CD1c-positive myeloid dendritic cell (primary cell): ENCODE measurements around the gene OBP2B.

Experiments used
- DNase-seq: peaks from one replicate; pipeline ENCODE4 v3.0.0-alpha.2; 2016; ENCODE audit errors: extremely low spot score

The OBP2B gene

DNA sequence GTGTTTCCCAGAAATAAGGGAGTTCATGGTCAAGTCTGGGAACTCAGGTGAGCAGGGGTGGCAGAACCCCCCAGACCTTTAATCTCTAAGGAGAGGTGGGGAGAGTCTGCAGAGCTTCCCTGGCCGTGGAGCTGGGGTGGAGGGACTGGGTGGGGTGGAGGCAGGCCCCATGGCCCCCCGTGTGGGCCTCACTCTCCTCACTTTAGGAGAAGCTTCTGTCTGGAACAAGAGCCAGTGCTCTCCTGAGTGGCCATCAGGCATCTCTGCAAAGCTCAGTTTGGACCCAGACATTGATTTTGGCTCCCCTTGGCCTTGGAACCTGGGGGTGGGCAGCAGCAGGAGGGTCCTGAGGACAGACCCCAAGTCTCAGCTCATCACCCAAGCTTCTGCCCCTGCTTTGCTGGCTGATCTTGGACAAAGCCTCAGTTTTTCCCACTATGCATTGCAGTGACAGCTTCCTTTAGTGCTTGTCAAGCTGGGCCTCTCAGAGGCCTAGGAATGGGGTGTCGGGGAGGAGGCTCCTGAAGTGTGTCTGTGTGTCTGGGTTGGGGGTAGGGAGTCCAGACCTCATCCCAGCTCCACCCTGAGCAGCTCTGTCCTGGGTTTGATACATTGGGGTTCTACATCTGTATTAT lies 41.8 kb downstream of the OBP2B start:
- DNase-seq, result no peak

DNA sequence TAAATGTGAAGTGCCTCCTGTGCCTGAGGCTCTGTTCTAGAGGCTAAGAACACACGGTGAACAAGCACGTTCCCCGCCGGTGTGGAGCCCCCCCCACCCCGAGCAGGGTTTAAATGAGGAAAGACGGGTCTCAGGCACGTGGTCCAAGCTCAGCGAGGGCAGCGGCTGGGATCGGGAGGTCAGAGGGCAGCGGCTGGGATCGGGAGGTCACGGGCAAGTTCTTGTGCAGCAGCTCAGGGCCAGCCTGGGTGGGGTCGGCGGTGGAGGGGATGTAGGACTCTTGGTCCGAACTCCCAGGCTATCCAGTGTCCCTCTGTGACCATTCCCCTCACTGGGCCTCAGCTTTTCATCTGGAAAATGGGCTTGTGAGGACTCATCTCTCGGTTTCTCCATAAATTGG lies 42.7 kb downstream of the OBP2B start:
- no peak for DNase-seq

DNA sequence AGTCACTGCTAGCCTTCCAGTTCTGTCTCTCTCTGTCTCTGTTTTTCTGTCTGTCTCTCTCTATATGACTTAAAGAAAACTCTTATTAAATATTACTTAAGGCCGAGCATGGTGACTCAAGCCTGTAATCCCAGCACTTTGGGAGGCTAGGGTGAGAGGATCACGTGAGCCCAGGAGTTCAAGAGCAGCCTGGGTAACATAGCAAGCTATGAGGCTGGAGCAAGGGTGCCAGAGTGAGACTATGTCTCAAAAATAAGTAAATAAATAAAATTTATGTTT lies 43.7 kb downstream of the OBP2B start:
- DNase-seq, result no peak

DNA sequence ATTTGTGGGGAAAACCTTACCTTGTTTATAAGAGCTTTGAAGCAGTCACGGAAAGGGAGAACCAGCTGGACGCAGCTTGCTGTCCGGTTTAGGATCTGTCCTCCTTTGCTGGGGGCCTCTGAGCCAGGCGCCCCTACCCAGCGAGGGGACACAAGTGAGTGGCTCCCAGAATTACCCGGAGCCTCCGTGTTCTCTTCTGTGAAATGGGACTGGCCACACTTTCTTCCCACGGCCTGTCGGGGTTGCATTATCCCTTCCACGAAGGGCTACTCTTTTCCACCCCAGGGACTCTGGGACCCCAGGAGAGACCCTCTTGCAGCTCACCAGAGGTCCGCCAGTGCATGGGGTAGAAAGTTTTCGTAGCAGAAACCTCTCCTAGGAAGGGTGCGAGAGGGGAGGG lies 44.9 kb downstream of the OBP2B start:
- DNase-seq, result no peak

DNA sequence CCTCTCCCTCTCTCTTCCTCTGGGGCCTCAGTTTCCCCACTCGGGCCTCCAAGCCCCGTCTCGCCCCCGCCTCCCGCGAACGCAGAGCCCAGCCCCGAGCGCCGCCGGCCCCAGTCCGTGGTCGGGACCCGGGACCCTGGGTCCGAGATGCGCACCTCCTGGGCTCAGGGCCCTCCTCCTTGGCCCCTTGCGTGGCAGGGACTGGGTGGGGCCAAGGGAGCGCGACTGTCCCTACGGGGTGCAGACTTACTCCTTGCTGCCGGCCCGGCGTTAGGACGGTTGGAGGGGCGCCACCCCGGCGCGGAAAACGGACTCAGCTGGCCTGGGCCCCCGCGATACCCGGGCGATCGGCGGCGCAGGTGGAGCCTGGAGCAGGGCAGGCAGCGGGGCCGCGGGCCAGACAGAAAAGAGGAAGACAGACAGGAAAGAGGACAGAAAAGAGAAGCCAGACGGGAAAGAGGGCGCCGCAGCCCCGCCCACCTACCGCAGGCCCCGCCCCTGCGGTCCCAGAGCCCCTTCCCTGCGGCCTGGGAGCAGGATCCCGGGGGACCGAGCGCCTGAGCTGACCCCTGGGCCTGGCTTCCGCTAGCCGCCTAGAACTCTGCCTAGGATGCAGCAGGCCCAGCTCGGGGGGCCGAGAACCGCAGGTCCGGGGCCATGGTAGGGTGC lies 45.4 kb downstream of the OBP2B start, which contains the start of gene GBGT1:
Gene GBGT1, minus strand, starts transcription at position 411 of the 669 bp plus-strand sequence. CDS start 1,502 bp downstream, outside the sequence.
- peak; percentile 69 for DNase-seq

DNA sequence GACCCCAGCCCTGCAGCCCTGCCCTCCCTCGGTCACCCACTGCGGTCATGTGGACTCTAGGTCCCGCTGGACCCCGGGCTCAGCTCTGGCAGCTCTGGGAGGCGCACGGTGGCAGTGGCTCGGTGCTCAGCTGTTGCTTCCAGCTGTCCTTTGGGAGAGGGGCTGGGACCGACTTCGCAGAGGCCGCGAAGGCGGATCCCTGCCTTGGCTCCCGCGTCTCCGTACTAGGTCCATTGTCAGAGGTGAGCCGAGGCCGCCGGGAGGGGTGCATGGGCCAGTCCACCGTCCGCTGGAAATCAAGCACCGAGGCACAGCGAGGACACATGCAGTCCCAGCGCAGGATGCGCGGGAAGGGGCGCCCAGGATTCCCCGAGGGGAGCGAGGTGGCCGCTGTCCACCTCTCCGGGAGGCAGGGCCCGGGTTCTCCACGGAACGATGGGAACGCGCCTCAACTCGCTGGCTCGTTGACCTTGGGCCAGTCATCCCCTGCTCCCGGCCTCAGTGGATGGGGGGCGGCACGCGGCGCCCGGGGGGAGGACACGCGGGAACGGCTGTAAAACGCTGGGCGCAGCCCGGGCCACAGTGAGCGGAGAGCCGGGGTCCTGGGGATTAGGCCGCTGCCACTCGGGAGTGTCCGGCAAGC lies 46.1 kb downstream of the OBP2B start:
- DNase-seq, result no peak

DNA sequence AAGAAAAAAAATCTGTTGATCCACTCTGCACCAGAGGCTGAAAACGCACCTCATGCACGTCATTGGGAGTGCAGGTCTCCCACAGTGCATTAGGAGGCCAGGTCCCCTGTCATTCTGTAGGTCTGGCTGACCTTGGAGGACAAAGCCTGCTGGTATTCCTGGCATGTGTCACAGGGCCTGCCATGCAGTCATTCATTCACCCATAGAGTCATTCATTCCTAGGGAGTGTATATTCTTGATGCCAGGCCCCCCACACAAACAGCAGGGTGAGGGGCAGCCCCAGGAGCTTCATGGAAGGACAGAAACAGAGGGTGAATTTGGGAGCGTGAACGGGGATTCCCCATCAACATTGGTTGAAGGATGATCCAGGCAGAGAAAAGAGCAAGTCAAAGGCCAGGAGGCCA lies 47.5 kb downstream of the OBP2B start:
- DNase-seq, result no peak

DNA sequence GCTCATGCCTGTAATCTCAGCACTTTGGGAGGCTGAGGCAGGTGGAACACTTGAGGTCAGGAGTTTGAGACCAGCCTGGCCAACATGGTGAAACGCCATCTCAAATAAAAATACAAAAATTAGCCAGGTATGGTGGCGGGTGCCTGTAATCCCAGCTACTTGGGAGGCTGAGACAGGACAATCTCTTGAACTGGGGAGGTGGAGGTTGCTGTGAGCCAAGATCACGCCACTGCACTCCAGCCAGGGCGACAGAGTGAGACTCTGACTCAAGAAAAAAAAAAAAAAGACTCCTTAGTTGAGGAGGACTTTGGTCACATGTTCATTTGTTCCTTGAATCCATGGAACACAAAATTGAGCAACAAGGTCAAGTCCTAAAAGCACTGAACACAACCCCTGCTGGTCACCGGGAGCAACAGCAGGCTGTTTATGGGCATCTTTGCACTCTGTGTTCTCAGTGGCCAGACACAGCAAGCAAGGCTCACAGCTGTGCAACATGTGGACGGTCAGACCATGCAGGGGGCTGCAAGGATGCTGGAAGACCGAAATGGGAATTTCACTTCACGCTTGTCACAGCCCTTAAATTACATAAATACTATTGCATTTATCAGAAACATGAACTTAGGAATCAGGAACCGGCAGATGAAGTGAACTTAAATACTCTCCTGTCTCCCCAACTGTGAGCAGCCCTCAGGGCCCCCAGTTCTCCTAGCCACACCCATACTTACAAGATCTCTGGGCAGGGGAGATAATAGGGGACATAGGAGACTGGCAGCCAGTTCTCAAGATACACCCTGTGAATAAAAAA lies 48.1 kb downstream of the OBP2B start:
- DNase-seq, result peak; percentile 84

DNA sequence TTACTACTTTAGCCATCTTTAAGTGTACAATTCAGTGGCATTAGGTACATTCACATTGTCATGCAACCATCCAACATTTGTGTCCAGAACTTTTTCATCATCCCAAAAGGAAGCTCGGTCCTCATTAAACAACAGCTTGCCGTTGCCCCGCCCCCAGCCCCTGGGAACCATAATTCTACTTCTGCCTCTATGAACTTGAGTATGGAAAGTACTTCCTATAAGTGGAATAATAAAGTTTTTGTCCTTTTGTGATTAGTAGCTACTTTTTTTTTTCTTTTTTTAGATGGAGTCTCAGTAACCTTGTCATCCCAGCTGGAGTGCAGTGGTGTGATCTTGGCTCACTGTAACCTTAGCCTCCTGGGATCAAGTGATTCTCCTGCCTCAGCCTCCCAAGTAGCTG lies 50.4 kb downstream of the OBP2B start:
- no peak for DNase-seq
